22Rv1 (cell line): ENCODE results near the gene CDH15.

Experiments
- CTCF ChIP-seq: fragments of 450-650 bp; IDR thresholded peaks from 2 replicates; pipeline ENCODE4 v1.5.1; 2017; ENCODE audit warnings: mild to moderate bottlenecking
- ZFX ChIP-seq: fragments of 450-650 bp; IDR thresholded peaks from 2 replicates; pipeline ENCODE4 v1.6.1; 2017; ENCODE audit warnings: antibody characterized with exemption, borderline replicate concordance

- TF ChIP-seq CTCF = no peak
- no peak for TF ChIP-seq ZFX
These were observed 26.9 kb upstream of the CDH15 start for GRCh38 chr16:89144681-89145080.
